Peyer's patch (tissue), 4 donors: ENCODE measurements around the gene COL26A1. TPM values are rescaled to one million over a fixed set of nuclear protein-coding genes. Genes with fewer than 3 reads are reported as not detected.

Experiments
- DNase-seq, 3 donors: peaks; one replicate each; pipeline ENCODE4 v3.0.0-alpha.2; 2017 to 2019
- H3K27ac ChIP-seq, 4 donors: fragments of 200-600 bp; sonication (generic); one replicate each; pipeline ENCODE4 v1.5.1; 2016 to 2019
- H3K27me3 ChIP-seq, 2 donors: fragments of 200-600 bp; sonication (generic); one replicate each; pipeline ENCODE4 v1.5.1; 2019
- H3K36me3 ChIP-seq, 3 donors: fragments of 200-600 bp; sonication (generic); one replicate each; pipeline ENCODE4 v1.5.1; 2016 to 2019
- H3K4me1 ChIP-seq, 4 donors: fragments of 200-600 bp; sonication (generic); one replicate each; pipeline ENCODE4 v1.5.1; 2016 to 2019
- H3K4me3 ChIP-seq, 4 donors: fragments of 200-600 bp; sonication (generic); 1 replicate in 3 of 4; 2 replicates in 1 of 4; pipeline ENCODE4 v1.5.1; 2016 to 2019; ENCODE audit warnings: mild to moderate bottlenecking in 1 of 4
- H3K9me3 ChIP-seq, 4 donors: fragments of 200-600 bp; sonication (generic); one replicate each; pipeline ENCODE4 v1.5.1; 2016 to 2019; ENCODE audit warnings: mild to moderate bottlenecking in 1 of 4
- CTCF ChIP-seq, 6 experiments: fragments of 450-650 bp in 4 of 6; fragments of 200-600 bp in 2 of 6; sonication (generic) in 1 of 6; IDR thresholded peaks; one replicate each; pipeline ENCODE4 v1.5.1; 2017 to 2019; ENCODE audit warnings: antibody characterized with exemption in 6 of 6, mild to moderate bottlenecking in 3 of 6, moderate library complexity in 1 of 6
- POLR2A ChIP-seq, 2 donors: fragments of 450-650 bp; IDR thresholded peaks; one replicate each; pipeline ENCODE4 v1.5.1; 2017; ENCODE audit warnings: antibody characterized with exemption in 2 of 2, mild to moderate bottlenecking in 2 of 2, moderate library complexity in 2 of 2
- total RNA-seq, 4 donors: library from RNA; depleted of rRNA; stranded (reverse); fragments of >200 nt; gene quantifications; one replicate each; pipeline ENCODE4 v1.1.0, GENCODE V29; 2016

The COL26A1 gene
- total RNA-seq, 4 donors from 2014 or later, result not detected

GRCh38 chr7:101382937-101383336 lies 20.3 kb downstream of the COL26A1 start:
- Histone ChIP-seq H3K27me3 (no peaks in the 10 kb centered on the region), H3K36me3 (no peaks in the 10 kb centered on the region), H3K9me3 (peaks cover 0 to 3% (median 0%) of the 10 kb centered on the region in 4 donors), H3K4me1 (no peaks in the 10 kb centered on the region), H3K27ac (no peak overlapping the region), H3K4me3 (no peak overlapping the region)
- TF ChIP-seq POLR2A (IDR thresholded peaks at IDR 0.05) (no peak), CTCF (IDR thresholded peaks at IDR 0.05) (no peak)
- DNase-seq, result no peak

- H3K36me3 ChIP-seq, result no peaks in the 10 kb centered on the region
- no peak for DNase-seq
- no peak overlapping the region for H3K27ac ChIP-seq
- no peak overlapping the region for H3K4me3 ChIP-seq
- H3K4me1 ChIP-seq, result no peaks in the 10 kb centered on the region
- no peaks in the 10 kb centered on the region for H3K27me3 ChIP-seq
- H3K9me3 ChIP-seq, result peaks cover 0 to 3% (median 0%) of the 10 kb centered on the region in 4 donors
- TF ChIP-seq CTCF (IDR thresholded peaks at IDR 0.05) (no peak), POLR2A (IDR thresholded peaks at IDR 0.05) (no peak)
Measured at GRCh38 chr7:101386177-101386557, 23.5 kb downstream of the COL26A1 start.

GRCh38 chr7:101386558-101387231 lies 24.0 kb downstream of the COL26A1 start:
- H3K4me3 ChIP-seq, result no peak overlapping the region
- peak in 1 of 3 donors; percentile 24 for DNase-seq
- no peak for TF ChIP-seq POLR2A (IDR thresholded peaks at IDR 0.05)
- no peak for TF ChIP-seq CTCF (IDR thresholded peaks at IDR 0.05)
- peaks cover 0 to 3% (median 0%) of the 10 kb centered on the region in 4 donors for H3K9me3 ChIP-seq
- no peaks in the 10 kb centered on the region for H3K4me1 ChIP-seq
- H3K27me3 ChIP-seq, result no peaks in the 10 kb centered on the region
- no peak overlapping the region for H3K27ac ChIP-seq
- H3K36me3 ChIP-seq, result no peaks in the 10 kb centered on the region

GRCh38 chr7:101390901-101391301 lies 28.2 kb downstream of the COL26A1 start:
- peak overlapping the region in 1 of 4 donors; percentile 4 for H3K27ac ChIP-seq
- no peak overlapping the region for H3K4me3 ChIP-seq
- no peaks in the 10 kb centered on the region for H3K36me3 ChIP-seq
- no peaks in the 10 kb centered on the region for H3K4me1 ChIP-seq
- DNase-seq, result peak in 2 of 3 donors; percentile 78 to 83
- H3K27me3 ChIP-seq, result no peaks in the 10 kb centered on the region
- no peak for TF ChIP-seq POLR2A (IDR thresholded peaks at IDR 0.05)
- no peak for TF ChIP-seq CTCF (IDR thresholded peaks at IDR 0.05)
- H3K9me3 ChIP-seq, result no peaks in the 10 kb centered on the region

- H3K4me1 ChIP-seq, result no peaks in the 10 kb centered on the region
- no peak overlapping the region for H3K4me3 ChIP-seq
- DNase-seq, result no peak
- H3K9me3 ChIP-seq, result no peaks in the 10 kb centered on the region
- H3K27ac ChIP-seq, result no peak overlapping the region
- TF ChIP-seq CTCF (IDR thresholded peaks at IDR 0.05) (no peak), POLR2A (IDR thresholded peaks at IDR 0.05) (no peak)
- H3K27me3 ChIP-seq, result no peaks in the 10 kb centered on the region
- no peaks in the 10 kb centered on the region for H3K36me3 ChIP-seq
Measured at GRCh38 chr7:101391991-101392390, 29.3 kb downstream of the COL26A1 start.
